Measurements from ENCODE around the gene OTOG.

OTOG gene

DNA sequence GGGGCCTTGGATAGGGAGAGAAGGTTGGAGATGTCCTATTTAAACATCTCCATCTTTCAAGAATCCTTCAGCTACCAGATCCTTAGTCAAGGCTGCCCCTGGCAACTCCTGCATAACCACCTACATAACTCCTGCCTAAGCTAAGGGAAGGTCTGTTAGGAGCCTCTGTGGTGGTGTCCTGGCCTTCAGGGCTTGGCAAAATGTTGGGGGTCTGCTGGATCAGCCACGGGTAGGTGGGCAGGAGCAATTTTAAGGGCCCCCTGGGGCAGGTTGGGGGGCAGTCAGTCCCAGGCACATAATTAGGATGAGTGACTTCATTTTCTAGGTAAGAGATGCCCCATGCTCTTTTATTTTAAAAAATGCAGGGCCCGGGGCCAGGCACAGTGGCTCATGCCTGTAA lies 28.7 kb upstream of the OTOG start:
- DNase-seq (ENCODE audit: low read depth), result no peak

DNA sequence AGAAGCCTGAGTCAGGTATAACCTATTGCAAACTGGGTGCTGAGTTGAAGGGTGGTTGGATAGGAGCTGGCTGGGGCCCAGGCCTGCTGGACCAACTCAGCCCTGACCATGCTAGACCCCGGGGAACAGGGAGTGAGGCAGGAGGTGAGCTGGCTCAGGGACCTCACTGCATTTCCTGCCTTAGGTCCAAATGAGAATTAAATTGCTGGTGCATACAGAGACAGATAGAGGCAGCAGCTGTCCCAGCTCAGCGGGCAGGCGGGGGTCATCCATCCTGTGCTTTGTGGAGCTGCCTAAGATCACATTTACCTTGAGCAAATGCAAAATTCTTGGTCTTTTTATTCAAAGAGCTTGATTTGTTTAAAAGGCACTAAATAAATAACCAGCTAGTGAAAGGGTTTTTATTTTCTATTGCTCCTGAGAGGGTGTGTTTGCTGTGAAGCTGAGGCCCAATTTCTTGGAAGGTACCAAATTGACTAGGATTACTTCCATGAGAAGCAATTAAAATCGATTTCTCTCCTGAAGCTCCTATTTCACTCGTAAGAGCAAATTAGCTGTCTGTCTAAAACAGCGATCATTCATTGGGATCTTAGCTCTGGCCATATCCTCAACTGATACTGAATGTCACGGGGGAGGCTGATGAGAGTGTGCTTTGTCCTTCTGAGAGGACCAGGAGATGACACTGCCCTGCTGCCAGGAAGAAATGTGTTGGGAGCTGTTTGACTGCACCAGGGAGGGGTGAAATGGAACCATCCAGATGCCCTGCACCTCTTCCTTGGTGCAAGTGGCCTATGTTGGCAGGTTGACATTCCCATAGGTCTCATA lies 27.8 kb upstream of the OTOG start:
- no peak for DNase-seq (ENCODE audit: low read depth)

DNA sequence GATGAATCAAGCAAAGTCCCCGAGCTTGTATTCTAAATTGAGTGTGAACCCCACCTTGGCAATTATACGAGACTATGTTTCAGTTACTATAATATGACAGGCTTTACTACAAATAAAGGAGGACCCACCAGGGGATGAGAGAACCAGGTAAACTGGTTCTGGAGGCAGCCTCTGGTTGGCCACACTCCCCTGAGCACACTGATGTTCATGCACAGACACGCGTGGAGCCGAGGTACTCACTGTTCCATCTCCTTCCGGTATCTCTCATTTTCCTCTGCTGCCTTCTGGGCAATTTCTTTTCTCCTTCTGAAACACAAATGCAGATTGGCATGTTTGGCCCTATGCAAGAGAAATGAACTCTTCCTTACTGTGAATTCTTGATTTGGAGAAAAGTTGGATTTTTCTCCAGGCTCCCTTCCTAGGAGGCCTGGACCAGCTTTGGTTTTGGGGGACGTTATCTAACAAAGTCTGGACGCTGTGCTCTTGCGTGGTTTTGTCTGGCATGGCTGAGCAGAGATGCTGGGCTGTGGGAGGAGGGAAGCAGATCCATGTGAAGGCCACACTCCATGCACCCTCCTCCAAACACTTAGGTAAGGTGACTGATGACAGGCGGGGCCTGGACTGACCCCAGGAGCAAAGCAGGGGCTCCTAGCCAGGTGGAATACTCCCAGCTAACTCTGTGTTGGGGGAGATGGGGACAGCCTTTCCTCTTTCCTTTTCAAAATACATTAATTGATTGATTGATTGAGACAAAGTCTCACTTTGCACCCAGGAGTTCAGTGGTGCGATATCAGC lies 25.8 kb upstream of the OTOG start:
- DNase-seq (ENCODE audit: low read depth), result no peak

DNA sequence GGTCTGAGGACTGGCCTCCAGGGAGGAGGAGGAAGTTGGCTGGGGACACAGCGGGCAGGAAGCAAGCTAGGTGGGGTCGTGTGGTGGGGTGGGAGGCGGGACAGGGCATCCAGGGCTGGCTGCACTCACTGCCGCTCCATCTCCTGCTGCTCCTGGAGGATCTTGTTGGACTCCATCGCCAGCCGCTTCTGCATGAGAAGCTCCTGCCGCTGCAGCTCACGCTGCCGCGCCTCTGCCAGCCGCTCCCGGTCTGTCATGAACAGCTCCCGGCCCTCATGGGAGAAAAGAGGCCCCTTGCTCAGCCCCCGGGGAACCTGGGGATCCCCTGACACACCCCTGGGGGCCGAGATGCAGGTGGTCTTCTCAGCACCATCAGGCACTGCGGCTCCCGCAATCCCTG lies 24.4 kb upstream of the OTOG start:
- no peak for DNase-seq (ENCODE audit: low read depth)

DNA sequence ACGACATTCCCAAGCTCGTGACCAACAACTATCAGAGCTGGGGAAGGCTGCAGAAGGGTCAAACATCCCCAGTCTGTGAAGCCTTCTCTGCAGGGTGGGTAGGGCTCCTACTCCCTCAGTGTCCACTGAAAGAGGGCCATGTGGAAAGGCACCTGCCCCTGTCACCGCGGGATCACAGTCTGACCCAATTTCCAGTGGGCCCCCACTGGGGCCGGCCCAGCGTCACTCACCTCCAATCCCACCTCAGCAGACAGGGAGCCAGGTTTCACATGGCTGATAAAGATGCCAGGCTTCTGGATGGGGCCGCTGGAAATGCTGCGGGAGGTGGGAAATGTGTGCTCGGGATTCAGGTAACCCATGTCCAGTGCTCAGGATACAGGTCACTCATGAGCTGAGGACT lies 22.8 kb upstream of the OTOG start:
- no peak for DNase-seq (ENCODE audit: low read depth)

DNA sequence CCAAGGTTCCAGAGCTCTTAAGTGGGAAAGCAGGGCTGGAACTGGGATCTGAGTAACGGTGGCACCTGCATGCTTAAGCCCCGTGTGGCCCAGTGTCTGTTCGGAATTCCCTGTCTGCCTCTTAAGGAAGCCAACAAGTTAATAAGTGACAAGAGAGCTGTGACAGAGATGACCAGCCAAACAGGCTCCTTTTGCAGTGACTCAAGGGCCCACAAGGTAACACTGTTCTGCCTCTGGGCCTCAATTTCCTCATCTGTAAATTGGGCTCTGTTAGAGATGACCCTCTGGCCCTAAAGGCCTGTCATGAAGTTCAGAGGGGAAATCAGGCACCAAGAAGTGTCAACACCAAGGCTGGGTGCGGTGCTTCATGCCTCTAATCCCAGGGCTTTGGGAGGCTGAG lies 21.5 kb upstream of the OTOG start:
- no peak for DNase-seq (ENCODE audit: low read depth)

DNA sequence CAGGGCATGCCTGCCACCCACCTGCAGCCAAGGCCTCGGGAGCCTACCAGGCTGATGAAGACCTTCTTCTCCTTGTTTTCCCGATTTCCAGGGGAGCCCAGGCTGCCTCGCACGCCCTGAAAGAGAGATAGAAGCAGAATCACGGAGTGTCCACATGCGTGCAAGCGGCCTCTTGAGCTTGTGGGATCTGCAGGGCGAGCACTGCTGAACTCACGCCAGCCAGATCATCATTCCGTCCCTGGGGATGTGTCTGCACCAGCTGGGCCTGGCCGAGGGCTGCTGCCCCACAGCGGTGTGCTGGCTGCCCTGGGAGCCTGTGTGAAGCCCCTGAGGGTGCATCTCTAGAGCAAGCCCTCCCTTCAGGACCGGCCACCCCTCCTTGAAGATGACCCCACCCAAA lies 20.7 kb upstream of the OTOG start:
- no peak for DNase-seq (ENCODE audit: low read depth)

DNA sequence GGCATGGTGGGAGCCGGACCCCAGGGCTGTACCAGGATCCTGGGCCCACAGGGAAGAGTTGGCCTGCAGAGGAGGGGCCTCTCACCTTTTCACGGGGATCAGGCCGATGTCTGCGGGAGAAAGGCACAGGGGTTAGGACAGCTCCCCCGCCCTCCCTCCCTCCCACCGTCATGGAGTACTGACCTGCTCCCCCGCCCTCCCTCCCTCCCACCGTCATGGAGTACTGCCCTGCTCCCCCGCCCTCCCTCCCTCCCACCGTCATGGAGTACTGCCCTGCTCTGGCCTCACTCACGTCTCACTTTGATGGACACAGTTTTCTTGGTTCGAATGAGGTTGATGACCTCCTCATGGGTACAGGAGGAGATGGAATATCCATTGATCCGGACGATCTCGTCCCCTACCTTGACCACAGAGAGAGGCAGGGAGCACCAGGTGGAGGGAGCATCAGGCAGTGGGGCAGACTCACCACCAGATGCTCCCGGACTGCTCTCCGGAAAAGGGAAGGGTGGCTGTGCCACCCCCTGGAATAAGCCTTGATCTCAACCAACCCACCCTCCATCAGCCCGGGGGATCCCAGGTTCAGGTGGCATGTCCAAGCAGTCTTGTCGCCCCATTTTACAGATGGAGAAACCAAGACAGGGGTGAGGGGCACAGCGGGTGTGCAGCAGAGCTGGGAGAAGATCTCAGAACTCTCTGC lies 20.0 kb upstream of the OTOG start:
- no peak for DNase-seq (ENCODE audit: low read depth)

DNA sequence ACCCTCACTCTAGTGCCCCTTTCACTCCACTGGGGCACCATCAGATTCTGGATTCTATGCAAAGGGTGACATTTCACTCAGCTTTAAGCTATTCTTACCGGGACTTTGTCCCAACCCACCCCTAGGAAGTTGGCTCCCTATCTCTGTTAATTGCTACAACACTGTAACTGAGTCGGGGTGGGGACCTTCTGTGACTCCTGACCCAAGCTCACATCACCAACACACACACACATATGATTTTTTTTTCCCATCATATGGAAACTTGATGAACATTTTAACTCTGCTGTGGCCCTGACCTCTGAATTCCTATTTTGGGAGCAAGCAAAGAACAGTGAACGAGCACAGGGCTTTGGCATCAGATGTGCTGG lies 19.4 kb upstream of the OTOG start:
- DNase-seq (ENCODE audit: low read depth), result no peak

DNA sequence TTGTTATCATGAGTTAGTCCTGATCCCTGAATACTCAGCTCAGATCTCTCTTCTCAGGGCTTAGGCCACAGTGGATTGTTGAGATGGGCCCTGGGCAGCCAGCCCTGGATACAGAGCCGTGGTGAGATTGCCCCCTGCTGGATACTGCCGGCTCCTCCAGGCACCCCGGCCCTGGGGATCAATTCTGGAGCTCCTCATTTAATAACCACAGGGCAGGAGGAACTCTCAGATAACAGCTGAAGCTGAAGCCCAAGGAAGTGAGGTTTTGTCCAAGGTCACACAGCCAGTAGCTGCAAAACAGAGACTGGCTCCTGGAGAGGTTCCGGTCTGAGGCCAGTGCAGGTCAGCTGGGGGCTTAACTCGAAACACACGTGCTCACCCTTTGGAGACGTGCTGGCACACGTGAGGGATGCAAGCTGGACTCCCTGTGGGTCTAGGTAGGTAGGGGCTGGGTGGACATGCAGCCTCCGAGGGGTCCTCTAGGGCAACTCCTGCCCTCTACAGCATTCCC lies 18.8 kb upstream of the OTOG start:
- DNase-seq (ENCODE audit: low read depth), result peak; percentile 47

DNA sequence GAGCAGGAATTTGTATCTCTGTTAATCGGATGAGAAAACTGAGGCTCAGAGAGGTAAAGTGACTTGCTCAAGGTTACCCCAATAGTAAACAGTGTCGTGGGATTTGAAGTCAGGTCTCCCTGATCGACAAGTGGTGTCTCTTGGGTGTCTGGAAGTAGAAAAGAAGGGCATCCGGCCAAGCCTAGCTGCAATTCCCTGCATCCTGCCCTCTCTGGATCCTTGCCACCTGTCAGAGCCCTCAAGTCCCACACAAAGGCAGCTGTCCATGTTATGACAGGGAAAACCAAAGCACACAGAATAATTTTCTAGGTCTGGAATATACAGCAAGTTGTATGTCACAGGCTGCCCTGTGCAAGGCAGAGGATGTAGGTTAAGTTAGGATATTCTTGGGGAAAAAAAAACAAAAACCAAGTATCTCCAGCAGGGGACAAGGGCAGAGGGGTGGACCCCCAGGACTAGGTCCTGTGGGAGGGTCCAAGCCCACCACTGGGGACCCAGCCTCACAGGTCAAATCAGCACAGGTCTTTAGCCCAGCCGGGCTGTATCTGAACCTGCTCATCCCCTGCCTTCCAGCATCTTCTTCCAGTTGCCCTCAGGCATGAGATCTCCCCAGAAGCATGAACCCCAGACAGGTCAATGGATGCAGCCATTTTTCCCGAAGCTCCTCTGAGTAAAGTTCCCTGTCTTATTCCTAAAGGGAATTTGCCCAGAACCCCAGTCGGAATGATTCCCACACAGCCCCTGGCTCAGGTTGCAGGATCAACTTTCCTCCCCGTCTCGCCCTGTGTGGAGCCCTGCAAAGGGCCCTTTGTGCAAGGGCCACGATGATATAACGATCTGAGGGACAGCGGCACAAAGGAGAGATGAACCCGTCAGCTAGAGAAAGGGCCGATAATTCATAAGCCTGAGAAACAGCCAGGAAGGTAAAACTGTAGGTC lies 17.9 kb upstream of the OTOG start:
- no peak for DNase-seq (ENCODE audit: low read depth)

DNA sequence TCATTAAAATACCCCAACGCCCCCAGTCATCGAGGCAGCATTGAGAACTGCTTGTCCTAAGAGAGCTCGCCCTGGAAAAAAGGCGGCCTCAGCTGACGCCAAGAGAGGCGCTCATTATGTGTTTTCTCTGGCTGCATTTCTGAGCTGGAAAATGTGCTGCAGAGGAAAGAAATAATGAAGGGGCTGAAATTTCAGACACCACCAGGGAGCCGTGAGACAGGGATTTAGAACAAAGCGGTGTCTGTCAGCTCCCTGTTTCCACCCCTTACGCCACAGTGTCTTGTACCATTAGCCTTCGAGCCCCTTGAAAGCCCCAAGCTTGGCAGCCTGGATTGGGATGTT lies 17.2 kb upstream of the OTOG start:
- DNase-seq (ENCODE audit: low read depth), result no peak

DNA sequence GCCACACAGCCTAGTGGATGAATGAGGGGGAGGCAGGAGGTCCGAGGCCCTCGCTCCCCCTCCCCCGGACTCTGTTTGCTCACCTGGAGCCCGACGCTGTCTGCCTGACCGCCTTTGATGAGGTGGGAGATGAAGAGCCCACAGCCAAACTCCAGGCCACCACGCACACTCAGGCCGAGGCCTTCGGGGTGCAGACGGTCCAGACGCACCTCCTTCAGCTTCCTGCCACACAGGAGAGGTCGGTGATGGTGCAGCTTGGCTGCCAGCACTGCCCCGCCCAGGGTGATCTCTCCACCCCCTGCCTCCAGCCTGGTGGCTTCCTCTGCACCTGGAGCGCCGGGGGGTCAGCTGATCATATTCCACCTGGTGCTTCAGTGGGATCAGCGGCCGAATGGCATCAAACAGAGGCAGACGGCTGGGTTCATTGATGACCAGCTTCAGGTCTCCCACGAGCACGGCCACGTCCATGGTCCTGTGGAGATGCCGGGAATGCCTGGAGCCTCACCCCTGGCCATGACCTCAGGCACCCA lies 15.9 kb upstream of the OTOG start:
- no peak for DNase-seq (ENCODE audit: low read depth)

DNA sequence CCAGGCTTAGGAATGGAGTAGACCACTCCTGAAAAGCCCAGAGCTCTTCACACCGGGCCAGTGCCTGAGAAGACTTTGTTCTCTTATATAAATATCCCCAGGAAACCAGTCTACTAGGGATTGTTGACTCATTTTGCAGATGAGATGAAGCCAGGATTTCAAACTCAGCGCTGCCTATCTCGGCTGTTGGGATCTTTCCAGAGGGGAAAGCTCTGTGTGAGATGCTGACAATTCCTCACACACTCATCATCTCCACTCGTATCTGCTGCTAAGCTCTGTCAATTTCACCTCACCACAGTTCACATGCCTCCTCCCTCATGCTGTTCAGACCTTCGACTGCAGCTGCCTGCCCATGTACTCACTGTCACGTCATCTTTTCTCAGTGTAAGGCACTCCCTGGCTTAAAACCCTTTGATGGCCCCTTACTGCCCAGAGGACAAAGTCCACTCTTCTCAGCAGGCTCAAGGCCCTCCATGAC lies 15.4 kb upstream of the OTOG start:
- no peak for DNase-seq (ENCODE audit: low read depth)

DNA sequence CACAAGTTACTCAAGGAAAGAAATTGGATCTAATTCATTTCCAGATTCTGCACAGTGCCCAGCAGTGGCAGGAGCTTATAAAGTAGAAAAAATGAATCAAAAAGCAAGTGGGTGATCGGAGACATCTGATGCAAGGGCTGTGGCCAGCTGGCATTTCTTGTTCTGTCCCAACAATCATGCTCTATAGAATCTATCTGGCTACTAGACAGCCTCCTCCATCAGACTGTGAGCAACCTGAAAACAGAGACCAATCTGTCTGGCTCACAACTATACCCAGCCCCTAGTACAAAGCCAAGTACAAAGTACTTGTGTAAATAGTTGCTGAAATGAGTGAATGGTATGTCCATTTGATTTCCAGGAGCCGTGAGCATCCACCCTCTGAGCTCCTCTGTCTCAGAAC lies 14.3 kb upstream of the OTOG start:
- DNase-seq (ENCODE audit: low read depth), result no peak

DNA sequence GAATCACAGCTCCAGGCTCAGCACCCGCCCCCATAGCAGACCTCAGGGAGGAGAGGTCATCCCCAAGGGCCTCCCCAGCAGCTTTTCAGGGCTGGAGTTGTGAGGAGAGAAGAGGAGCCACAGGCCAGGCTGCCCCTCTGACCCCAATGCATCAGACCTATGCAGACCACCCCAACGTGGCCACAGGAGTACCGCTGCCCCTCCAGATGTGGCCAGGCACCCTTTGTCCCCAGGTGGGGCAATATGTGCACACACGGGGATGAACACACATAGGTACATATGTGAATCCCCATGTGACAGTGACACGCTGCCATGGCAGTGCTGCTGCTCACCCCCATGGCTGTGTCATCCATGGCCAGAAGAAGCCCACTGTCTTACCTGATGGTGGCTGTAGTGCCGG lies 13.7 kb upstream of the OTOG start:
- no peak for DNase-seq (ENCODE audit: low read depth)

DNA sequence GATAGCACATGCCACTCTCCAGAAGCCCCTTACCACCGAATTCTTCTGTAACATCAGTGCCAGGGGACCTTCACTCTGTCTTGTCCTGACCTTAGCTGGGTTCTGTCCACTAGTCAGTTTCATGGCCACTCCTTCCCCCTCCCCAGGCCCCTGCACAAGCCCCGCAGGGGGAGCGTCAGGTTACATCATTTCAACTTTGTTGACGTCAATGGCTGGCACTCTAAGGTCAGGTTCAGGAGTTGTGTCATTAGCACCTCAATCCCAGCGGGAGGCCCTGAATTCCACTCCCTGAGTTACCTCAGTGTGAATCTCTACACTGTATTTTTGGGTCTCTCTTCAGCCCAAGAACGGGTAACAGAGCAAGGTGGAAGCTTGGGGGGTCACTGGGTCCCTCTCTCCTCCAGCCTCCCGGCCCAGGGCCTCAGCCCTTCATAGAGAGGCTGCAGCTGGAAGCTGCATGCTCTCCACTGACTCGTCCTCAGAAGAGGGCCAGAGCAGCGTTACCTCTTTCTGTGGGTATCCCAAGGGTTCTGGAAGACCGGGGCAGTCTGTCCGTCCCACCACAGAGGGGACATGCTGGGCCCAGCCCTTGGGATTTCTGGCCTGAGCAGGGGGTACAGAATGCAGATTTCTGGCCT lies 13.2 kb upstream of the OTOG start:
- no peak for DNase-seq (ENCODE audit: low read depth)

DNA sequence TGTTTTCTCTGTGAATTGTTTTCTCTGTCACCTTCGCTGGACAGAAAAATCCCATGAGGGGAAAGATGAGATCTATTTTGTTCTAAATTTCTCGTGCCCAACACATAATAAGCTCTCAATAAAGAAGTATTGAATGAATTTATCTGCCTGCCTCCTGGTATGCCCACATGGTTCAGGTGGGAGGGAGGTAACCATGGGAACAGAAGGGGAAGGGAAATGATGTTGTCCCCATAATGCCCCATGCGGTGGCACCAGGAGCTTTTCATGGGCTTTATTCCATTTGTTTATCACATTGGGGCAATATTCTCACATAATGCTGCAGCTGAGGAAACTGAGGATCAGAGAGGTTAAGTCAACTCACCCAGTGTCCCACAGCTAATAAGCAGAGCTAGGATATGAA lies 11.6 kb upstream of the OTOG start:
- DNase-seq (ENCODE audit: low read depth), result no peak

DNA sequence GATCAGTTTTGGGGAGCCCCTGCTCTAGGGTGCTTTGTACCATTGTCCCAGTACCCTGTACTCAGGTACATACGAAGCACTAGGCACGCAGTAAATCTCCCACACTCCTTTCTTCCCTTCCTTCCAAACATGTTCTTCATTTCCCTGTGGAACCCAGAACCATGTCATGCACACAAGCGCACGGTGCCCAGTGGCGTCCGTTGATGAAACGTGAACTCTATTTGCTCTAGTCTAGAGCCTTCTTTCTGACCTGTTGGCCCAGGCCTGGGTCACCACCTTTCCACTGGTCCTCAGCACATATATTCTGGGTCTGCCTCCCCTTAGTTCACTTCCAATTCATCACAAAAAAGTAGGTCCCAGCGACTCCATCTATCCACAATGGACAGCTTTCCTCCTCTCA lies 9.8 kb upstream of the OTOG start:
- DNase-seq (ENCODE audit: low read depth), result no peak

DNA sequence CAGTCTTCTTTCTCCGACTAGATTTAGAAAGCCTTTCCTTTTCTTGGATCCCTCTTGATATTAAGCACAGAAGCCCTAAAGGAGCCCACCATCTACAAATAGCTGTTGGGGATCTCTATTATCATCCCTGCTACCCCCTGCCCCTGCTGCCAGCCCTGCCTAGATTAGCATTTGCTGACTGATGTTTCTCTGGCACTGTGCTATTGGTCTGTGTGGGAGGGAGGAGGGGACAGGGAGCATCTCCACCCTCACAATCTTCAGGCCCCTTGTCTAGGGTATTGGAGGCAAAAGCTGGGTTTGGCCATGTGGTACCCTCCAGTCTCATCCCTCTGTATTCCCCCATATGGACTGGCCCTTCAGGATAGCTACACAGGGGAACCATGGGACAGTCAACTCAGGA lies 9.0 kb upstream of the OTOG start:
- DNase-seq (ENCODE audit: low read depth), result no peak

DNA sequence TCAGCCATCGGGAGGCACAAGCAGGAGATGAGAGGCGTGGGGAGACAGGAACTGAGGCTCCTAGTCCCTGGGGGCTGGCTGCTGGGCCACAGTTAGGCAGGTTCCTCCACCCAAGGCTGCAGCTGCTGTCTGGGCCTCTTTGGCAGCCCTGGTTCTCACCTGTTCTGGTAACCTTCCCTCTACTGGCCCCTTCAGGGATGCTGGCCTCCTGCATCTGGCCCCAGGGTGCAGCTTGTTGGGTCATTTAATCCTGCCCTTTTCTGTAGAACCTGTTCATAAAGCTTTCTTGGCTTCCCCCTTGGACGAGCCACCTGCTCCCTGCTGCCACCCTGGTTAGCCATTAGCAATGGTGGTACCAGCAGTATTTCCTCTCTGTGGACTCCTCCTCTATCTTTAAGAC lies 8.3 kb upstream of the OTOG start:
- DNase-seq (ENCODE audit: low read depth), result no peak

All from activated T-cell treated with anti-CD3 and anti-CD28 coated beads for 48 hours (primary cell).